K562 (cell line): Measurements from ENCODE around the gene ZBTB32. TPM values are rescaled to one million over a fixed set of nuclear protein-coding genes. Genes with fewer than 3 reads are reported as not detected.

Source experiments
- ETV5 ChIP-seq: sonication (generic); formaldehyde crosslinking; IDR thresholded peaks from 2 replicates; pipeline ENCODE4 v1.4.0; 2020; ENCODE audit warnings: low read depth, mild to moderate bottlenecking, missing genetic modification reagents
- FOXP1 ChIP-seq: sonication (generic); formaldehyde crosslinking; IDR thresholded peaks from 2 replicates; pipeline ENCODE4 v1.8.0; 2022; ENCODE audit warnings: mild to moderate bottlenecking, missing genetic modification reagents
- NCOR1 ChIP-seq: fragments of 450-650 bp; IDR thresholded peaks from 2 replicates; pipeline ENCODE4 v1.6.1; 2016; ENCODE audit warnings: mild to moderate bottlenecking, moderate library complexity
- POLR2G ChIP-seq: fragments of 200-400 bp; formaldehyde crosslinking; IDR thresholded peaks from 2 replicates; pipeline ENCODE4 v1.6.1; 2017; ENCODE audit warnings: low read depth, mild to moderate bottlenecking, antibody characterized with exemption, low read length, moderate library complexity
- PYGO2 ChIP-seq: fragments of 450-650 bp; IDR thresholded peaks from 2 replicates; pipeline ENCODE4 v1.6.1; 2016; ENCODE audit warnings: mild to moderate bottlenecking, missing genetic modification characterization, moderate library complexity, missing compliant biosample characterization
- RREB1 ChIP-seq: fragments of 250-450 bp; sonication (Bioruptor Pico); IDR thresholded peaks from 2 replicates; pipeline ENCODE4 v1.4.0; 2020
- RUNX1 ChIP-seq: sonication (generic); IDR thresholded peaks from 2 replicates; pipeline ENCODE4 v1.6.1; 2016; ENCODE audit warnings: antibody characterized with exemption, low read depth
- SLC30A9 ChIP-seq: fragments of 250-450 bp; sonication (Bioruptor Pico); IDR thresholded peaks from 2 replicates; pipeline ENCODE4 v1.8.0; 2022; ENCODE audit warnings: mild to moderate bottlenecking, moderate library complexity
- ZFX ChIP-seq: sonication (generic); formaldehyde crosslinking; IDR thresholded peaks from 2 replicates; pipeline ENCODE4 v1.8.0; 2022; ENCODE audit warnings: mild to moderate bottlenecking, missing genetic modification reagents, moderate library complexity
- polyA plus RNA-seq, 8 experiments: library from polyadenylated mRNA; depleted of rRNA in 4 of 8; stranded (reverse) in 5 of 8; unstranded in 3 of 8; fragments of >200 nt; fragmentation: Nextera tagmentation in 2 of 8; fragmentation: Illumina TruSeq in 1 of 8; extraction: Ambion mirVana in 2 of 8; extraction: Trizol in 1 of 8; gene quantifications; 2 replicates each; pipeline versions ENCODE4 v1.2.1 to v1.2.3, GENCODE V29; 2011 to 2014; ENCODE audit warnings: inconsistent platforms in 1 of 8, missing spikeins in 1 of 8
- total RNA-seq, 7 experiments: library from RNA; depleted of rRNA in 6 of 7; stranded (reverse); fragments of >200 nt in 6 of 7; fragmentation: Illumina TruSeq in 2 of 7; extraction: Trizol in 2 of 7; gene quantifications; 2 replicates each; pipeline versions ENCODE4 v1.2.1 to v1.2.3, GENCODE V29; 2011 to 2021; ENCODE audit warnings: low replicate concordance in 1 of 7
- TF ChIP-seq, protein P1 (sequence below): fragments of 450-650 bp; IDR thresholded peaks from 2 replicates; pipeline ENCODE4 v1.6.1; 2018; ENCODE audit not compliant: partially characterized antibody
- TF ChIP-seq, protein P2 (sequence below): fragments of 200-800 bp; sonication (Bioruptor generic); IDR thresholded peaks from 2 replicates; pipeline ENCODE4 v1.6.1; 2017; ENCODE audit warnings: missing genetic modification characterization, missing compliant biosample characterization
- TF ChIP-seq, protein P3 (sequence below): fragments of 250-450 bp; sonication (Bioruptor Pico); IDR thresholded peaks from 2 replicates; pipeline ENCODE4 v1.5.0; 2022; ENCODE audit warnings: mild to moderate bottlenecking
- TF ChIP-seq, protein P4 (sequence below): sonication (generic); formaldehyde crosslinking; IDR thresholded peaks from 2 replicates; pipeline ENCODE4 v1.8.1; 2023; ENCODE audit warnings: mild to moderate bottlenecking, missing genetic modification reagents, moderate library complexity

Gene ZBTB32
- total and polyA plus RNA-seq, 9 of the 15 experiments (the other 6 are each of a cell fraction or from before 2014, with no cell fraction given) = 0.20 TPM; not detected in 8

GRCh38 chr19:35741203-35741515 is 36.8 kb downstream of the ZBTB32 start (continued):
- TF ChIP-seq, protein P1, sequence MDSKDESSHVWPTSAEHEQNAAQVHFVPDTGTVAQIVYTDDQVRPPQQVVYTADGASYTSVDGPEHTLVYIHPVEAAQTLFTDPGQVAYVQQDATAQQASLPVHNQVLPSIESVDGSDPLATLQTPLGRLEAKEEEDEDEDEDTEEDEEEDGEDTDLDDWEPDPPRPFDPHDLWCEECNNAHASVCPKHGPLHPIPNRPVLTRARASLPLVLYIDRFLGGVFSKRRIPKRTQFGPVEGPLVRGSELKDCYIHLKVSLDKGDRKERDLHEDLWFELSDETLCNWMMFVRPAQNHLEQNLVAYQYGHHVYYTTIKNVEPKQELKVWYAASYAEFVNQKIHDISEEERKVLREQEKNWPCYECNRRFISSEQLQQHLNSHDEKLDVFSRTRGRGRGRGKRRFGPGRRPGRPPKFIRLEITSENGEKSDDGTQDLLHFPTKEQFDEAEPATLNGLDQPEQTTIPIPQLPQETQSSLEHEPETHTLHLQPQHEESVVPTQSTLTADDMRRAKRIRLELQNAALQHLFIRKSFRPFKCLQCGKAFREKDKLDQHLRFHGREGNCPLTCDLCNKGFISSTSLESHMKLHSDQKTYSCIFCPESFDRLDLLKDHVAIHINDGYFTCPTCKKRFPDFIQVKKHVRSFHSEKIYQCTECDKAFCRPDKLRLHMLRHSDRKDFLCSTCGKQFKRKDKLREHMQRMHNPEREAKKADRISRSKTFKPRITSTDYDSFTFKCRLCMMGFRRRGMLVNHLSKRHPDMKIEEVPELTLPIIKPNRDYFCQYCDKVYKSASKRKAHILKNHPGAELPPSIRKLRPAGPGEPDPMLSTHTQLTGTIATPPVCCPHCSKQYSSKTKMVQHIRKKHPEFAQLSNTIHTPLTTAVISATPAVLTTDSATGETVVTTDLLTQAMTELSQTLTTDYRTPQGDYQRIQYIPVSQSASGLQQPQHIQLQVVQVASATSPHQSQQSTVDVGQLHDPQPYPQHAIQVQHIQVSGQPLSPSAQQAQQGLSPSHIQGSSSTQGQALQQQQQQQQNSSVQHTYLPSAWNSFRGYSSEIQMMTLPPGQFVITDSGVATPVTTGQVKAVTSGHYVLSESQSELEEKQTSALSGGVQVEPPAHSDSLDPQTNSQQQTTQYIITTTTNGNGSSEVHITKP = peak; percentile 77
- TF ChIP-seq FOXP1 (CRISPR knock-in tag) = 0 out of 2 replicates have a peak, but pooled peaks have one; percentile 19
- TF ChIP-seq POLR2G = no peak
- TF ChIP-seq, protein P2, sequence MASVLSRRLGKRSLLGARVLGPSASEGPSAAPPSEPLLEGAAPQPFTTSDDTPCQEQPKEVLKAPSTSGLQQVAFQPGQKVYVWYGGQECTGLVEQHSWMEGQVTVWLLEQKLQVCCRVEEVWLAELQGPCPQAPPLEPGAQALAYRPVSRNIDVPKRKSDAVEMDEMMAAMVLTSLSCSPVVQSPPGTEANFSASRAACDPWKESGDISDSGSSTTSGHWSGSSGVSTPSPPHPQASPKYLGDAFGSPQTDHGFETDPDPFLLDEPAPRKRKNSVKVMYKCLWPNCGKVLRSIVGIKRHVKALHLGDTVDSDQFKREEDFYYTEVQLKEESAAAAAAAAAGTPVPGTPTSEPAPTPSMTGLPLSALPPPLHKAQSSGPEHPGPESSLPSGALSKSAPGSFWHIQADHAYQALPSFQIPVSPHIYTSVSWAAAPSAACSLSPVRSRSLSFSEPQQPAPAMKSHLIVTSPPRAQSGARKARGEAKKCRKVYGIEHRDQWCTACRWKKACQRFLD = 0 out of 2 replicates have a peak, but pooled peaks have one; percentile 59
- TF ChIP-seq ETV5 = 0 out of 2 replicates have a peak, but pooled peaks have one; percentile 15
- peak; percentile 52; the same call in 1 of the 2 replicates for TF ChIP-seq NCOR1
- TF ChIP-seq RUNX1 = no peak
- no peak for TF ChIP-seq RREB1 (CRISPR knock-in tag)
- TF ChIP-seq ZFX (CRISPR knock-in tag) = 0 out of 2 replicates have a peak, but pooled peaks have one; percentile 28
- no peak for TF ChIP-seq SLC30A9 (CRISPR knock-in tag)
- TF ChIP-seq, protein P3, sequence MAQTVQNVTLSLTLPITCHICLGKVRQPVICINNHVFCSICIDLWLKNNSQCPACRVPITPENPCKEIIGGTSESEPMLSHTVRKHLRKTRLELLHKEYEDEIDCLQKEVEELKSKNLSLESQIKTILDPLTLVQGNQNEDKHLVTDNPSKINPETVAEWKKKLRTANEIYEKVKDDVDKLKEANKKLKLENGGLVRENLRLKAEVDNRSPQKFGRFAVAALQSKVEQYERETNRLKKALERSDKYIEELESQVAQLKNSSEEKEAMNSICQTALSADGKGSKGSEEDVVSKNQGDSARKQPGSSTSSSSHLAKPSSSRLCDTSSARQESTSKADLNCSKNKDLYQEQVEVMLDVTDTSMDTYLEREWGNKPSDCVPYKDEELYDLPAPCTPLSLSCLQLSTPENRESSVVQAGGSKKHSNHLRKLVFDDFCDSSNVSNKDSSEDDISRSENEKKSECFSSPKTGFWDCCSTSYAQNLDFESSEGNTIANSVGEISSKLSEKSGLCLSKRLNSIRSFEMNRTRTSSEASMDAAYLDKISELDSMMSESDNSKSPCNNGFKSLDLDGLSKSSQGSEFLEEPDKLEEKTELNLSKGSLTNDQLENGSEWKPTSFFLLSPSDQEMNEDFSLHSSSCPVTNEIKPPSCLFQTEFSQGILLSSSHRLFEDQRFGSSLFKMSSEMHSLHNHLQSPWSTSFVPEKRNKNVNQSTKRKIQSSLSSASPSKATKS (CRISPR knock-in tag) = no peak
- no peak for TF ChIP-seq PYGO2
- TF ChIP-seq, protein P4, sequence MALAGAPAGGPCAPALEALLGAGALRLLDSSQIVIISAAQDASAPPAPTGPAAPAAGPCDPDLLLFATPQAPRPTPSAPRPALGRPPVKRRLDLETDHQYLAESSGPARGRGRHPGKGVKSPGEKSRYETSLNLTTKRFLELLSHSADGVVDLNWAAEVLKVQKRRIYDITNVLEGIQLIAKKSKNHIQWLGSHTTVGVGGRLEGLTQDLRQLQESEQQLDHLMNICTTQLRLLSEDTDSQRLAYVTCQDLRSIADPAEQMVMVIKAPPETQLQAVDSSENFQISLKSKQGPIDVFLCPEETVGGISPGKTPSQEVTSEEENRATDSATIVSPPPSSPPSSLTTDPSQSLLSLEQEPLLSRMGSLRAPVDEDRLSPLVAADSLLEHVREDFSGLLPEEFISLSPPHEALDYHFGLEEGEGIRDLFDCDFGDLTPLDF = 0 out of 2 replicates have a peak, but pooled peaks have one; percentile 8
